GM18508 (cell line): Measurements from ENCODE around the gene LYRM9.
"Not testable (repeated sequence)": the region's sequence is repeated elsewhere in the genome, so short reads cannot be mapped to it uniquely, and the experiment has no call there.

Experiments
- ATAC-seq: cut with Tn5 transposase; IDR thresholded peaks from one replicate; pipeline ENCODE4 v1.9.1; 2021; ENCODE audit warnings: moderate number of reproducible peaks; ENCODE audit not compliant: insufficient read depth, unreplicated experiment

The LYRM9 gene

GRCh38 chr17:27907976-27908558 lies 14.9 kb upstream of the LYRM9 start:
- ATAC-seq = no peak

GRCh38 chr17:27906623-27907022 lies 13.5 kb upstream of the LYRM9 start:
- ATAC-seq = no peak

- no peak for ATAC-seq
Observed at GRCh38 chr17:27906226-27906580, 13.0 kb upstream of the LYRM9 start.

GRCh38 chr17:27905447-27906225 lies 12.5 kb upstream of the LYRM9 start:
- no peak for ATAC-seq

- no peak for ATAC-seq
Observed at GRCh38 chr17:27904534-27905446, 11.6 kb upstream of the LYRM9 start.

- ATAC-seq = no peak
Observed at GRCh38 chr17:27904114-27904513, 10.9 kb upstream of the LYRM9 start.

- no peak for ATAC-seq
Observed at GRCh38 chr17:27899525-27899924, 6.4 kb upstream of the LYRM9 start.

- no peak for ATAC-seq
Observed at GRCh38 chr17:27898096-27898495, 4.9 kb upstream of the LYRM9 start.

GRCh38 chr17:27896701-27897100 lies 3.5 kb upstream of the LYRM9 start:
- ATAC-seq = no peak

GRCh38 chr17:27895940-27896535 lies 2.9 kb upstream of the LYRM9 start:
- ATAC-seq = no peak

- ATAC-seq = no peak
Observed at GRCh38 chr17:27895123-27895895, 2.1 kb upstream of the LYRM9 start.

GRCh38 chr17:27893841-27894503 lies 807 bp upstream of the LYRM9 start:
- ATAC-seq = no peak

GRCh38 chr17:27892542-27892865 lies 661 bp downstream of the LYRM9 start:
- ATAC-seq = no peak

GRCh38 chr17:27891841-27892240 lies 1.3 kb downstream of the LYRM9 start:
- ATAC-seq = no peak

- ATAC-seq = no peak
Observed at GRCh38 chr17:27889711-27890251, 3.4 kb downstream of the LYRM9 start.

GRCh38 chr17:27888945-27889344 lies 4.2 kb downstream of the LYRM9 start:
- no peak for ATAC-seq

- no peak for ATAC-seq
Observed at GRCh38 chr17:27888067-27888466, 5.1 kb downstream of the LYRM9 start.

GRCh38 chr17:27886348-27886906 lies 6.7 kb downstream of the LYRM9 start:
- ATAC-seq = not testable (repeated sequence)
